CD4-positive, alpha-beta T cell treated with Interleukin-10 for 1 hour (primary cell): Measurements from ENCODE around the gene PARD3B.

ENCODE experiments used
- DNase-seq: peaks from one replicate; pipeline ENCODE4 v3.0.0-alpha.2; 2020

The PARD3B gene

GRCh38 chr2:205644018-205644417 lies 1098.7 kb downstream of the PARD3B start:
- DNase-seq: no peak

- no peak for DNase-seq
Observed at GRCh38 chr2:205646680-205647079, 1101.4 kb downstream of the PARD3B start.

GRCh38 chr2:205650450-205650849 lies 1105.2 kb downstream of the PARD3B start:
- no peak for DNase-seq

GRCh38 chr2:205650931-205651330 lies 1105.7 kb downstream of the PARD3B start:
- DNase-seq: no peak

GRCh38 chr2:205651719-205652118 lies 1106.4 kb downstream of the PARD3B start:
- no peak for DNase-seq

GRCh38 chr2:205654878-205655605 lies 1109.8 kb downstream of the PARD3B start:
- DNase-seq: no peak

- DNase-seq: no peak
Observed at GRCh38 chr2:205655779-205656456, 1110.6 kb downstream of the PARD3B start.

GRCh38 chr2:205656461-205656860 lies 1111.2 kb downstream of the PARD3B start:
- DNase-seq: no peak

GRCh38 chr2:205656941-205657340 lies 1111.7 kb downstream of the PARD3B start:
- no peak for DNase-seq

- DNase-seq: no peak
Observed at GRCh38 chr2:205657579-205657978, 1112.3 kb downstream of the PARD3B start.

- DNase-seq: no peak
Observed at GRCh38 chr2:205658068-205658467, 1112.8 kb downstream of the PARD3B start.

GRCh38 chr2:205658572-205658971 lies 1113.3 kb downstream of the PARD3B start:
- DNase-seq: no peak

- DNase-seq: no peak
Observed at GRCh38 chr2:205659922-205660321, 1114.6 kb downstream of the PARD3B start.

- DNase-seq: no peak
Observed at GRCh38 chr2:205660521-205661124, 1115.3 kb downstream of the PARD3B start.

- DNase-seq: no peak
Observed at GRCh38 chr2:205661281-205661680, 1116.0 kb downstream of the PARD3B start.

- no peak for DNase-seq
Observed at GRCh38 chr2:205662206-205662965, 1117.1 kb downstream of the PARD3B start.

GRCh38 chr2:205665791-205666190 lies 1120.5 kb downstream of the PARD3B start:
- DNase-seq: no peak
